Daoy (cell line): ENCODE measurements around the gene TMEM86B. TPM values are rescaled to one million over a fixed set of nuclear protein-coding genes. Genes with fewer than 3 reads are reported as not detected.
"Not testable (repeated sequence)": the region's sequence is repeated elsewhere in the genome, so short reads cannot be mapped to it uniquely, and the experiment has no call there.

Source experiments
- DNase-seq: peaks from one replicate; pipeline ENCODE4 v3.0.0-alpha.2; 2015; ENCODE audit warnings: low read depth
- total RNA-seq: library from RNA; depleted of rRNA; stranded (reverse); fragments of >200 nt; shearing (Covaris generic); gene quantifications from 2 replicates; pipeline ENCODE4 v1.2.3, GENCODE V29; 2014

TMEM86B gene
- total RNA-seq, 1 experiment from 2014 or later, result 1.8 TPM

- no peak for DNase-seq
Observed at GRCh38 chr19:55242517-55242916, 14.0 kb upstream of the TMEM86B start.

- no peak for DNase-seq
Observed at GRCh38 chr19:55241935-55242464, 13.4 kb upstream of the TMEM86B start.

DNA sequence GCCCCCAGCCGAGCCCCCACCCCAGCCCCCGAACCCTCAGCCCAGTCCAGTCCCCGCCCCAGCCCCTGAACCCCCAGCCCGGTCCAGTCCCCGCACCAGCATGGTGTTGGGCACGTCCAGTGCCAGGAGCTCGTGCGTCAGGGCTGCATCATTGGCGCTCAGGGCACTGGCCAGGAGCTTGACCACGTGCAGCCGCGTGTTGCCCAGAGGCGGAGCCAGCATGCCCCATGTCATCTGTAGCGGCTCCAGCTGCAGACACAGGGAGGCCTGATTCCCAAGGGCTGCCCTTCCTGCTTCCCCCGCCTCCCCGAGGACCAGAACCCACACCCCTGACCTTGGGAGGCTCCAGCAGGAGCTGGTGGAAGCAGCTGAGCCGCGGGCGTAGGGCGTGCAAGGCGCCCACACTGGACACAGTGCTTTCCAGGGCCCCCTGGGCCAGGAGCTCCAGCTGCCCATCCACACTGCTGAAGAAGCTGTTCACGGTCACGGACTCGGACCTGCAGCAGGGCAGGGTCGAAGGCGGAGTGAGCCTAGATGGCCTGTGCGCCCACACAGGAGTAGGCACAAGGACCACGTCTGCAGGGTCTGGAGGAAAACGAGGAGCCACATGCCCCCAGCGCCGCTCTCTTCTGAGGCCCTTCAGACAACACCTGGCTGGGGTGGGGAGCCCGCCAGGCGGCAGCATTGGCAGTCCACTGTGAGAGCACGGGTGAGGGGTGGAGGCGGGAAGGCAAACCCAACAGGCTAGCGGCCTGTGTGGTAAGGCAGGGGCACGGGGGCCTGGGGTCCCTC, 12.8 kb upstream of the TMEM86B start:
- DNase-seq, result no peak

DNA sequence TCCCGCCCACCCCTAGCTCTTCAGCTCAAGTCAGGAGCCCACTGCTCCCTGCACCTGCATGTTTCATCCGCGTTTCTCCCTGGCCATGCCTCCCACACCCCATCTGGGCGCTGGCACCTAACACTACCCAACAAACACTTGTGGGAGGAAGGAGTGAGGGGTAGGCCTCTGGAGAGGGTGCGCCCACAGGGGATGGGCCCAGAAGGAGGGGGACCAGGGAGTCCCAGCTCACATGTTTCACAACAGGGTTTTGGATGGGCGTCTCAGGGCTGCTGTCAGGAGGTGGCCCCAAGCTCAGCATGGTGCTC, 12.1 kb upstream of the TMEM86B start:
- DNase-seq, result no peak

DNA sequence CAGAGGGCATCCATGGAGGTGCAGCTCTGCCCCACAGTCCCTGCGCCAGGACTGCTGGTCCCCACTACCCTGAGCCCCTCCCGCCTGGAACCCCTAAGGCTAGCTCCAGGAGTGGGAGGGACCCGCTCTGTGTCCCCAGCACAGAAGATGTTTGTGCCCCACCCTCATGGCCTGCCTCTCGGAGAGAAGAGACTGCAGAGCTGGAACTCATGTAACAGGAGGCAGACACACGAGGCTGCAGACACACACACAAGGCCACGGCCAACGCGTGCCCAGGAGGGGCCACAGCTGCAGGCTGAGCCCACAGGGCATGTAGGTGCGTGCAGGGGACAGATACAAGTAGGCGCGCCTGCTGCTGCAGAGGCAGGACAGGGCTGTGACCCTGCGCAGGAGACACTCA, 10.4 kb upstream of the TMEM86B start:
- no peak for DNase-seq

DNA sequence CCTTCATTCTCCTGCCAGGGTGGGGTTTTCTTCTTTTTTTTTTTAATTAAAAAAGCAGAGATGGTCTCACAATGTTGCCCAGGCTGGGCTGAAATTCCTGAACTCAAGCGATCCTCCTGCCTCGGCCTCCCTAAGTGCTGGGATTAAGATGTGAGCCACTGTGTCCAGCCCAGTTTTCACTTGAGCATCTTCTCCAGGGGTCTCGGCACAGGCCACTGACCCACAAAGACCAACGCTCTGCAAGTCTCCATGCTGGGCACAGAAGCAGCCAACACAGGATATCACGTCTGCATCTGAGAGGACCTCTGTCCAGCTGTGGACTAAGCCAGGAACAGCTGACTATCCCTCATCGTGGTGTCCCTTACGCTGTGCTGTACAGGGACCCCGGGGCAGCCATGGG, 9.5 kb upstream of the TMEM86B start:
- no peak for DNase-seq

- DNase-seq, result no peak
Observed at GRCh38 chr19:55232986-55233385, 4.4 kb upstream of the TMEM86B start.

DNA sequence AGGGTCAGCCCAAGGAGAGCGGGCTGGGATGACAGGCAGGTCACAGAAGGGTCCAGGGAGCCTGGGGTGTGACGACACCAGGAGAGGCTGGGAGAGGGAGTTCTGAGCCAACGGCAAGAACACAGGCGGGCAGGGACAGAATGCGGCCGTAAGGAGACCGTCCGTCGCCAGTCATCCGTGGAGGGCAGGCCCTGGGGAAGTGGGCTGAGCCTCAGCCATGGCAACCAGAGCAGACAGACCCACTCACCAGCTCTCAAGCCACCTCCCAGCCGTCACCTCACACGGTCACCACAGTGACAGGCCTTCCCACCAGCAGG, 3.7 kb upstream of the TMEM86B start:
- DNase-seq, result no peak

- DNase-seq, result no peak
Observed at GRCh38 chr19:55231391-55232285, 3.1 kb upstream of the TMEM86B start.

DNA sequence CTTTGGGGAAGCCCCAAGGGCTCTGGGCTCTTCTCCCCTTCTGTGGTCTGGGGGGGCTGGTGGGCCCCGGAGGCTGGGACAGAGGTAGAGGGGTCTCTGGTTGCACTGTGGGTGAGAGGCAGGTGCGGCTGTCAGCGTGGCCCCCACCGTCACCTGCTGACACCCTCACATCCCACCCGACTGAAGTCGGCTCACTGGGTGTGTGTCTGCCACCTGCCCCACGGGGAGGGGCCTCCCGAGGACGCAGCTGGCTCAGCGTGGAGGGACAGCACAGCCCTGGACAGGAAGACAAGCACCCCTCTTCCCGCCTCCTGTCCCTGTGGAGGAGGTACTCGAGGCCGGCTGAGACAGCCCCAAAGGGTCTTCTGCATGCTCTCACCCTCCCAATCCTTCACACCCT, 2.2 kb upstream of the TMEM86B start:
- no peak for DNase-seq

- DNase-seq, result no peak
Observed at GRCh38 chr19:55230329-55230728, 1.8 kb upstream of the TMEM86B start.

DNA sequence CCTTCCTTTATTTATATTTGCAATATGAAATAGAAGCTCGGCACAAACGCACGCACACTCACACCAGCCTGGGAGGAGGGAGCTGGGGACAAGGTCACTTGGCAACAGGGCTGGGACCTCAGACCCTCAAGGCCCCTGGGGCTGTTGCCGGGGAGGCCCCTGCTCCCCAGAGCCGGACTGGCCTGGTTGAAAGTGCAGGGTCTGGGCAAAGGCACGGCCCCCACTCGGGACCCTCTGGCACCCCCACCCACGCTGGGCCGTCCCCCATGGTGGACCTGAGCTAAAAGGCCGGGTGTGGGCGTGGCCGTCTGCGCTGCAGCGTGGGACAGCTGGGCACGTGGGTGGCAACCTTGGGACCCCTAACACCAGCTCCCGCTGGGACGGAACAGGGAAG, 1.2 kb upstream of the TMEM86B start:
- DNase-seq, result no peak

DNA sequence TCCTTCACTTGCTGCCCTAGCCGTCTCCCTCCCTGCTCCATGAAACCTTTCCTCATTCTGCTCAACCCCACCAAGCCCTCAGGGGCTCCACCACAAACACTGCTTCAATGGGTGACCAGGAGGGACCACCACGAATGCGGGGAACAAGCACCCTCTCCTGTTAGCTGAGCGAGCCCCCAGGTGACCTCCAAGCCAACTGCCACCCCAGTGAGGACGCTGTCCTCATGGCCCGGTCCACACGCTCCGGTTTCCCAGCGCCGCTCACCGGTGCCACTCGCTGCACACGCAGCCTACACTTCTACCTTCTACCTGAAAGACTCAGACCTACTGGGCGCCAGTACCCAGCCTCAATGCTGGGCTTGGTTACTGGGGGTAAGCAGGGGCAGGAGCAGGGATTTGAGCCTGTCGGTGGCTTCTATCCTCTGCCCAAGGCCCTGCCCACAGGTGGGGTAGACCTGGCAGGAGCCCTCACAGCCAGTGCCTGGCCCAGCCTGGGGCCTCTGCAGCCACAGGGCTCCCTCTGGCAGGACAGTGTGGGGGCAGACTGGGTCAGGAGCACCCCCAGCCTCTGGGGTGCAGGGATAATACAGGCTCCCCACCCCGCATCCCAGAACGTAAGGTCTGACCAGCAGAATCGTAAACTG, 704 bp upstream of the TMEM86B start:
- DNase-seq, result no peak

- DNase-seq, result no peak
Observed at GRCh38 chr19:55228015-55228391, 560 bp downstream of the TMEM86B start.

DNA sequence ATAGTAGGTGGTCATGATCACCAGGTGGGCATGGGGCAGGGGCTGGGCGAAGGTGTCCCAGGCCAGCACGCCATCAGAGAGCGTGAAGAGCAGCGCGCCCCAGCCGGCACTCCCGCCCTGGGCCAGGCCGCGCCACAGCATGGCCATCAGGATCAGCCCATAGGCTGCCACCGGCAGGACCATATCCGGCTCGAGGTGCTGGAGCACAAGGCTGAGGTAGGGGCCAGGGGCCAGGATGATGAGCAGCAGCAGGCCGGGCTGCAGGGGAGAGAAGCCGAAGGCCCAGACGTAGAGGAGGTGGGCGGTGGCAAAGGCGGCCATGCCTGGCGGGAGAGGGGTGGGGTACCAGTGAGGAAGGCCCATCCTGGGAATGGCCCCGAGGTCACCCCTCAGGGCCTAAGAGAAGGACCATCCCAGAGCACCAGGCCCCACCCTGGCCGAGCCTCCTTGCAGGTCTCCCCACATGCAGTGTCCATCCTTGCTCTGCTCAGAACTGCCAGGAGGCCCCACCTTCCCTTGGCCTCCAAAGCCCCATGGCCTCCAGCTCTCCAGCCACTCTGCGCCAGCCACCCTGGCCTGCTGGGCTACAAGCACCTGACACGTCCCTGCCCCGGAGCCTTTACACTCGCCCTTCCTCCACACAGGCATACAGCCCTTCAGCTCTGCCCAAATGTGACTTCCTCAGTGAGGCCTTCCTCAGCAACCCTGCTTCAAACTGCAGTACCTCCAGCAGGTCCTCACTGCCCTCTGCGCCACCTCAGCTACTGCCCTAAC, 1.1 kb downstream of the TMEM86B start:
- DNase-seq, result no peak

DNA sequence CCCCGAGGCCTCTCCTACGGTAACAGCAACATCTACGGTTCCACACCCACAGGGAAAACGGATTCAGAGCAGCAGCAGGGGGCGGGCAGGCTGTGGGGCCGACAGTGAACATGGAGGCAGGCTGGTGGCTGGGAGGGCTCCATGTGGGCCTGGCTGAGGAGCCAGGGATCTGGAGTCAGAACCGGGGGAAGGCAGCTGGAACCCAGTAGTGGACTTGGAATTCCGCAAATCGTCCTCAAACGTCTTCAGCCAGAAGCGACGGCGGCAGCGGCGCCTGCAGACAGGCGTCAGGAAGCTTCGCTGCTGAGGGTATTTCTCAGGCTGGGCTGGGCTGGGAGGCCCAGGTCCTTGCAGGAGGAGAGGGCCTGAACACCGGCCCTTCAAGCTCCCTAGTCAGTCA, 1.8 kb downstream of the TMEM86B start:
- no peak for DNase-seq

DNA sequence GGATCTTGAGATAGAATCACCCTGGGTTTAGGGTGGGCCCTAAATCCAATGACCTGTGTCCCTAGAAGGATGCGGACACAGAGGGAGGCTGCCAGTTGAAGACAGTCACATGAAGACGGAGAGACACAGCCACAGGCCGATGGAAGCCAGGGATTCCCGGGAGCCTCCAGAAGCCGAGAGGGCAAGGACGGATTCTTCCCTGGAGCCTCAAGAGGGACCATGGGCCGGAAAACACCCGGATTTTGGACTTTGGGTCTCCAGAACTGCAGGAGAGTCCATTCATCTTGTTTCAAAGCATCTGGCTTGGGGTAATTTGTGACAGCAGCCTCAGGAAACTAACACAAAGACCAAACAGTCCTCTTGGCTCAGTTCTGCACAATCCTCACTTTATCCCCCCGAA, 2.3 kb downstream of the TMEM86B start:
- DNase-seq, result no peak

DNA sequence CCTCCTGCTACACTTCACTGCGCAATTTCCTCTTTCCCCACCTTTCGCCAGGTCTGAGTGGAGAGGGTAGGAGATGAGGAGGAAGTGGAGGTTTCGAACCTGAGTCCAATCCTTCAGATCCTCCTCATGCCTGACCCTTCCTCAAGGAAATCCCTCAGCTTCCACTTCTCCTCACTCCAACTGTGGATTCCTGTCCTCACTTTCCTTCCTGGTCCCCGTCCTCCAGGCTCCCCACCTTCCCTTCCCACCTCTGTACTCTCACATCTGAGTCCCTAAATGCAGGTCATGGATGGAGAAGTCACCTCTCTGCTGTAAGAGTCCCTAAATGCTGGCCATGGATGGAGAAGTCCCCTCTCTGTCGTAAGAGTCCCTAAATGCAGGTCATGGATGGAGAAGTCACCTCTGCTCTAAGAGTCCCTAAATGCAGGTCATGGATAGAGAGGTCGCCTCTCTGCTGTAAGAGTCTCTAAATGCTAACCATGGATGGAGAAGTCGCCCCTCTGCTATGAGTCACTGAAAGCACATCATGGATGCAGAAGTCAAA, 3.1 kb downstream of the TMEM86B start:
- DNase-seq, result no peak

DNA sequence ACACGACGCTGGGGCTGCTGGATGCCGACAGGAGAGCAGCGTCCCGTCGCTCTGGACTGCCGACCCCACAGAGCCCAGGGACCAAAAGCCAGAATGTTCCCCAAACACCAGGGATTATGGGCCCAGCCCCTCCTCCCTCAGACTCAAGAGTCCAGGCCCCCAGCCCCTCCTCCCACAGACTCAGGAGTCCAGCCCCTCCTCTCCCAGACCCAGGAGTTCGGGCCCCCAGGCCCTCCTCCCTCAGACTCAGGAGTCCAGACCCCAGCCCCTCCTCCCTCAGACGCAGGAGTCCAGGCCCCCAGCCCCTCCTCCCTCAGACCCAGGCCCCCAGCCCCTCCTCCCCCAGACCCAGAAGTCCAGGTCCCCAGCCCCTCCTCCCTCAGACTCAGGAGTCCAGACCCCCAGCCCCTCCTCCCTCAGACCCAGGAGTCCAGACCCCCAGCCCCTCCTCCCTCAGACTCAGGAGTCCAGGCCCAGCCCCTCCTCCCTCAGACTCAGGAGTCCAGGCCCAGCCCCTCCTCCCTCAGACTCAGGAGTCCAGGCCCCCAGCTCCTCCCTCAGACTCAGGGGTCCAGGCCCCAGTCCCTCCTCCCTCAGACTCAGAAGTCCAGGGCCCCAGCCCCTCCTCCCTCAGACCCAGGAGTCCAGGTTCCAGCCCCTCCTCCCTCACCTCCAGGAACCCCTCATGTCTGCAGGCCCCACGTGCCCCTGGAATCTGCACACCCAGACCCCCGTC, 3.7 kb downstream of the TMEM86B start:
- DNase-seq, result not testable (repeated sequence)

DNA sequence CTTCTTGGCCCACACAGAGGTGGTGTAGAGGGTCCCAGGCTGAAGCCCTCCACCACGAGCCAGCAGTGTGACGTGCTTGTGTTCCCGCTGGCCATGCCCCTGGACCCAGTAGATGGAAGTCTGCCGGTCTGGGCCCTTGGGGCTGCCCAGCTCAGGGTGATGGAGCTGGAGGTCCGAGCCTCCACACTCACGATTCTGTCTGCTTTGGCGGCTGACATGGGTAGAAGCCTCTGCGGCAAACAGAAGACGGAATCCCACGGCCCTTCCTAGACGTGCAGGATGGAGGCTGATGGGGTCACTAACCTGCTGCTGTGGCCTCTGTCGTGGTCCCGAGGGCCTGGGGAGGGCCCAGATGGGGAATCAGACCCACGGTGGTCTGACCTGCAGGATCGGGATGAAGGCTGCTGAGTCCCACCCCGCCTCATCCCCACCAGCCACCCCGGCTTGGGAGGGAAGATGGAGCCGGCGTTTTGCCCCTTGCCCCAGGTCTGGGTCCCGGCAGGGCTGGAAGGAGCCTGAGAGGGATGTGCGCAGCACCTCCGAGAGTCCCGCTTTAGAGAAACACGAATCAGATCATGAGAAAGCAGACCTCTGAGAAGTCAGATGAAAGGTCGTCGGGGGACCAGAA, 4.4 kb downstream of the TMEM86B start:
- DNase-seq, result no peak
